ENCODE data around the gene CFAP97.

Gene CFAP97

DNA sequence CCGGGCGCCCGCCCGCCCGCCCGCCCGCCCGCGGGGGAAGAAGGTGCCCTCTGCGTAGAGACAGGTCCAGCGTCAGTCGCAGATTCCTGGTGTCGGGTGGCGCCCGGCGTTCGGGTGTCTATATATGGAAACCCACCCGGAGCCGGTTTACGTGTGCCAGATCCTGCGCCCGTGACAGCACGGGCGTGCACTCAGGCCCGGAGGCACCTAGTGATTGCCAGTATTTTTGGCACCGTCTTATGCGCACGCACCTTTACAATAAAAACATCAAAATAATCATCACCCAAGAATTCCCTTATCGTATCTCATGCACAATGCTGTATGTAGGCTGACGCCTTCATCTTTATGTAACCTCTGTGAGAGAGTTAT lies 60.2 kb downstream of the CFAP97 start:
- TF ChIP-seq SPI1 (IDR thresholded peaks at IDR 0.05; ENCODE audit: borderline replicate concordance, low read depth) (no peak), GABPA (IDR thresholded peaks at IDR 0.05; ENCODE audit: low read depth) (no peak), POLR2AphosphoS5 (IDR thresholded peaks at IDR 0.05; ENCODE audit: low read depth) (no peak)
- TF ChIP-seq, protein P1, sequence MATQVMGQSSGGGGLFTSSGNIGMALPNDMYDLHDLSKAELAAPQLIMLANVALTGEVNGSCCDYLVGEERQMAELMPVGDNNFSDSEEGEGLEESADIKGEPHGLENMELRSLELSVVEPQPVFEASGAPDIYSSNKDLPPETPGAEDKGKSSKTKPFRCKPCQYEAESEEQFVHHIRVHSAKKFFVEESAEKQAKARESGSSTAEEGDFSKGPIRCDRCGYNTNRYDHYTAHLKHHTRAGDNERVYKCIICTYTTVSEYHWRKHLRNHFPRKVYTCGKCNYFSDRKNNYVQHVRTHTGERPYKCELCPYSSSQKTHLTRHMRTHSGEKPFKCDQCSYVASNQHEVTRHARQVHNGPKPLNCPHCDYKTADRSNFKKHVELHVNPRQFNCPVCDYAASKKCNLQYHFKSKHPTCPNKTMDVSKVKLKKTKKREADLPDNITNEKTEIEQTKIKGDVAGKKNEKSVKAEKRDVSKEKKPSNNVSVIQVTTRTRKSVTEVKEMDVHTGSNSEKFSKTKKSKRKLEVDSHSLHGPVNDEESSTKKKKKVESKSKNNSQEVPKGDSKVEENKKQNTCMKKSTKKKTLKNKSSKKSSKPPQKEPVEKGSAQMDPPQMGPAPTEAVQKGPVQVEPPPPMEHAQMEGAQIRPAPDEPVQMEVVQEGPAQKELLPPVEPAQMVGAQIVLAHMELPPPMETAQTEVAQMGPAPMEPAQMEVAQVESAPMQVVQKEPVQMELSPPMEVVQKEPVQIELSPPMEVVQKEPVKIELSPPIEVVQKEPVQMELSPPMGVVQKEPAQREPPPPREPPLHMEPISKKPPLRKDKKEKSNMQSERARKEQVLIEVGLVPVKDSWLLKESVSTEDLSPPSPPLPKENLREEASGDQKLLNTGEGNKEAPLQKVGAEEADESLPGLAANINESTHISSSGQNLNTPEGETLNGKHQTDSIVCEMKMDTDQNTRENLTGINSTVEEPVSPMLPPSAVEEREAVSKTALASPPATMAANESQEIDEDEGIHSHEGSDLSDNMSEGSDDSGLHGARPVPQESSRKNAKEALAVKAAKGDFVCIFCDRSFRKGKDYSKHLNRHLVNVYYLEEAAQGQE (IDR thresholded peaks at IDR 0.05; ENCODE audit: insufficient replicate concordance, low read depth), result no peak
- TF ChIP-seq, protein P2, sequence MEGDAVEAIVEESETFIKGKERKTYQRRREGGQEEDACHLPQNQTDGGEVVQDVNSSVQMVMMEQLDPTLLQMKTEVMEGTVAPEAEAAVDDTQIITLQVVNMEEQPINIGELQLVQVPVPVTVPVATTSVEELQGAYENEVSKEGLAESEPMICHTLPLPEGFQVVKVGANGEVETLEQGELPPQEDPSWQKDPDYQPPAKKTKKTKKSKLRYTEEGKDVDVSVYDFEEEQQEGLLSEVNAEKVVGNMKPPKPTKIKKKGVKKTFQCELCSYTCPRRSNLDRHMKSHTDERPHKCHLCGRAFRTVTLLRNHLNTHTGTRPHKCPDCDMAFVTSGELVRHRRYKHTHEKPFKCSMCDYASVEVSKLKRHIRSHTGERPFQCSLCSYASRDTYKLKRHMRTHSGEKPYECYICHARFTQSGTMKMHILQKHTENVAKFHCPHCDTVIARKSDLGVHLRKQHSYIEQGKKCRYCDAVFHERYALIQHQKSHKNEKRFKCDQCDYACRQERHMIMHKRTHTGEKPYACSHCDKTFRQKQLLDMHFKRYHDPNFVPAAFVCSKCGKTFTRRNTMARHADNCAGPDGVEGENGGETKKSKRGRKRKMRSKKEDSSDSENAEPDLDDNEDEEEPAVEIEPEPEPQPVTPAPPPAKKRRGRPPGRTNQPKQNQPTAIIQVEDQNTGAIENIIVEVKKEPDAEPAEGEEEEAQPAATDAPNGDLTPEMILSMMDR (IDR thresholded peaks at IDR 0.05; ENCODE audit: insufficient read depth, low read length), result no peak
- Histone ChIP-seq H3K4me3 (replicated peaks; ENCODE audit: insufficient read depth, low read length) (peak overlapping the region; percentile 66), H3K27ac (replicated peaks) (no peak overlapping the region), H3K27me3 (ENCODE audit: insufficient read depth, poor library complexity, severe bottlenecking) (peaks cover 34% of the 10 kb centered on the region)
- no peak for DNase-seq (ENCODE audit: low read depth in 1 of 2, low spot score in 1 of 2)

DNA sequence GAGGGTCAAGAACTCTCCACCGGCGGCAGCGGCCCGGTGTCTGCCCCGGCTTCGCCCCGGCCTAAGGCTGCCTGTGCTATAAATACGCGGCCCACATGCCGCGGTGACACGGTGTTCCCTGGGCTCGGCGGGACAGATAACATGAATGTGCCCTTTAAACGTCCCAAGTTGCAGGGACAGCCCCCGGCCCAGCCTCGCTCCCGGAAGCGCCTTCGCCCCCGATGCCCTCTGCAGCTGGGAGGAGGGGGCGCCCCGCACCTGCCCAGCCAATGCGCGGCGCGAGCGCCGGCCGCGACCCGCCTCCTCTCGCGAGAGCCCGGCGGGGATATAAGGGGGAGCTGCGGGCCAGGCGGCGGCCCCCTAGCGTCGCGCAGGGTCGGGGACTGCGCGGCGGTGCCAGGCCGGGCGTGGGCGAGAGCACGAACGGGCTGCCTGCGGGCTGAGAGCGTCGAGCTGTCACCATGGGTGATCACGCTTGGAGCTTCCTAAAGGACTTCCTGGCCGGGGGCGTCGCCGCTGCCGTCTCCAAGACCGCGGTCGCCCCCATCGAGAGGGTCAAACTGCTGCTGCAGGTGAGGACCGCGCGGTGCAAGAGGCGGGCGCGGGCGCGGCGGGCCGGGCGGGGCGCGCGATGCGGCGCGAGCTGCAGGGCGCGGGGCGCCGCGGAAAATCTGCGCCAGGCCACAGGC lies 60.7 kb downstream of the CFAP97 start, which contains the start of gene SLC25A4:
SLC25A4 (plus strand) TSS at position 355 of the 689 bp plus-strand sequence; CDS start at position 462, 107 bp downstream.
- peak within 1 kb of the TSS; percentile 66 for H3K4me3 ChIP-seq (replicated peaks; ENCODE audit: insufficient read depth, low read length)
- H3K27ac ChIP-seq (replicated peaks), result no peak within 1 kb of the TSS
- TF ChIP-seq, protein P1 (IDR thresholded peaks at IDR 0.05; ENCODE audit: insufficient replicate concordance, low read depth), result no peak
- TF ChIP-seq GABPA (IDR thresholded peaks at IDR 0.05; ENCODE audit: low read depth) (no peak), POLR2AphosphoS5 (IDR thresholded peaks at IDR 0.05; ENCODE audit: low read depth) (no peak), SPI1 (IDR thresholded peaks at IDR 0.05; ENCODE audit: borderline replicate concordance, low read depth) (no peak)
- TF ChIP-seq, protein P2 (IDR thresholded peaks at IDR 0.05; ENCODE audit: insufficient read depth, low read length), result no peak
- peak; percentile 44 to 45 for DNase-seq (ENCODE audit: low read depth in 1 of 2, low spot score in 1 of 2)
- peaks cover 38% of the 10 kb centered on the region for H3K27me3 ChIP-seq (ENCODE audit: insufficient read depth, poor library complexity, severe bottlenecking)

DNA sequence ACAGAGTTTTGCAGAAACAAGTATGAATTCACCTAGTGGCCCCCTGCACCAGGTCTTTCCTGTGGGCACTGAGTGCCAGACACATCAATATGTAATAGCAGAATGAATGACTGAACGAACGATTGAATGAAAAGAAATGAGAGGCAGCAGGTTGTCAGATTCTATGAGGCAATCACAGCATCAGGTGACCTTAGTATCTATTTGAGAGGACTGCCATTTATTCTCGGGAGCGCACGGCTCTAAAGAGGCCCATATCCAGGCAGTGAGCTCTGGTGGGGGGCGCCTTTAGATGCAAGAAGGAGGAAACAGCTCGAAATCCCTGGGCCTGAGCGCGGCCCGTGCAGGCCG lies 61.3 kb downstream of the CFAP97 start:
- Histone ChIP-seq H3K27ac (replicated peaks) (no peak overlapping the region), H3K27me3 (ENCODE audit: insufficient read depth, poor library complexity, severe bottlenecking) (peaks cover 38% of the 10 kb centered on the region), H3K4me3 (replicated peaks; ENCODE audit: insufficient read depth, low read length) (peak overlapping the region; percentile 66)
- no peak for TF ChIP-seq POLR2AphosphoS5 (IDR thresholded peaks at IDR 0.05; ENCODE audit: low read depth)
- TF ChIP-seq, protein P2 (IDR thresholded peaks at IDR 0.05; ENCODE audit: insufficient read depth, low read length), result no peak
- TF ChIP-seq GABPA (IDR thresholded peaks at IDR 0.05; ENCODE audit: low read depth), result no peak
- no peak for TF ChIP-seq SPI1 (IDR thresholded peaks at IDR 0.05; ENCODE audit: borderline replicate concordance, low read depth)
- TF ChIP-seq, protein P1 (IDR thresholded peaks at IDR 0.05; ENCODE audit: insufficient replicate concordance, low read depth), result no peak
- DNase-seq (ENCODE audit: low read depth in 1 of 2, low spot score in 1 of 2), result no peak

All from HL-60 (cell line).